Stimulated activated CD8-positive, alpha-beta memory T cell treated with anti-CD3 and anti-CD28 coated beads, Interleukin-7, amount 100 ng/mL, for 48 hours (primary cell): ENCODE results near the gene FES.
"Not testable (repeated sequence)": the region's sequence is repeated elsewhere in the genome, so short reads cannot be mapped to it uniquely, and the experiment has no call there.

Experiments
- DNase-seq, 2 donors: peaks; one replicate each; pipeline ENCODE4 v3.0.0-alpha.2; 2020; ENCODE audit warnings: low read depth in 1 of 2; ENCODE audit errors: extremely low read depth in 1 of 2

FES gene

GRCh38 chr15:90890839-90891238 lies 6.5 kb downstream of the FES start:
- no peak for DNase-seq

- no peak for DNase-seq
Observed at GRCh38 chr15:90891346-90891949, 7.1 kb downstream of the FES start.

- DNase-seq, result no peak
Observed at GRCh38 chr15:90892023-90892422, 7.7 kb downstream of the FES start.

GRCh38 chr15:90892498-90893174 lies 8.3 kb downstream of the FES start:
- no peak for DNase-seq

- no peak for DNase-seq
Observed at GRCh38 chr15:90893175-90894090, 9.1 kb downstream of the FES start.

- no peak for DNase-seq
Observed at GRCh38 chr15:90895571-90896117, 11.3 kb downstream of the FES start.

- not testable (repeated sequence) for DNase-seq
Observed at GRCh38 chr15:90897131-90897655, 12.9 kb downstream of the FES start.

GRCh38 chr15:90901175-90902039 lies 17.1 kb downstream of the FES start:
- DNase-seq, result no peak

GRCh38 chr15:90902040-90902839 lies 17.9 kb downstream of the FES start:
- DNase-seq, result peak; percentile 56 to 65

- peak; percentile 65 to 74 for DNase-seq
Observed at GRCh38 chr15:90902840-90903732, 18.8 kb downstream of the FES start, which contains the start of gene MAN2A2. Gene MAN2A2 (plus strand): TSS chr15:90903302. CDS start chr15:90904208, 906 bp downstream.

GRCh38 chr15:90903733-90904536 lies 19.6 kb downstream of the FES start:
- DNase-seq, result no peak

- no peak for DNase-seq
Observed at GRCh38 chr15:90904746-90905145, 20.4 kb downstream of the FES start.

- DNase-seq, result no peak
Observed at GRCh38 chr15:90905306-90906180, 21.2 kb downstream of the FES start.

- DNase-seq, result no peak
Observed at GRCh38 chr15:90906181-90906849, 22.0 kb downstream of the FES start.

GRCh38 chr15:90907051-90907660 lies 22.9 kb downstream of the FES start:
- DNase-seq, result no peak
